Body of pancreas (tissue), 4 donors: Measurements from ENCODE around the gene MECP2.

Experiments used
- CTCF ChIP-seq, 7 experiments: fragments of 450-650 bp in 4 of 7; fragments of 200-600 bp in 3 of 7; sonication (generic) in 3 of 7; IDR thresholded peaks; one replicate each; pipeline ENCODE4 v1.5.1; 2016 to 2019; ENCODE audit warnings: antibody characterized with exemption in 7 of 7
- POLR2A ChIP-seq, 3 donors: fragments of 450-650 bp; IDR thresholded peaks; one replicate each; pipeline ENCODE4 v1.6.1; 2016; ENCODE audit warnings: antibody characterized with exemption in 3 of 3, mild to moderate bottlenecking in 2 of 3

DNA sequence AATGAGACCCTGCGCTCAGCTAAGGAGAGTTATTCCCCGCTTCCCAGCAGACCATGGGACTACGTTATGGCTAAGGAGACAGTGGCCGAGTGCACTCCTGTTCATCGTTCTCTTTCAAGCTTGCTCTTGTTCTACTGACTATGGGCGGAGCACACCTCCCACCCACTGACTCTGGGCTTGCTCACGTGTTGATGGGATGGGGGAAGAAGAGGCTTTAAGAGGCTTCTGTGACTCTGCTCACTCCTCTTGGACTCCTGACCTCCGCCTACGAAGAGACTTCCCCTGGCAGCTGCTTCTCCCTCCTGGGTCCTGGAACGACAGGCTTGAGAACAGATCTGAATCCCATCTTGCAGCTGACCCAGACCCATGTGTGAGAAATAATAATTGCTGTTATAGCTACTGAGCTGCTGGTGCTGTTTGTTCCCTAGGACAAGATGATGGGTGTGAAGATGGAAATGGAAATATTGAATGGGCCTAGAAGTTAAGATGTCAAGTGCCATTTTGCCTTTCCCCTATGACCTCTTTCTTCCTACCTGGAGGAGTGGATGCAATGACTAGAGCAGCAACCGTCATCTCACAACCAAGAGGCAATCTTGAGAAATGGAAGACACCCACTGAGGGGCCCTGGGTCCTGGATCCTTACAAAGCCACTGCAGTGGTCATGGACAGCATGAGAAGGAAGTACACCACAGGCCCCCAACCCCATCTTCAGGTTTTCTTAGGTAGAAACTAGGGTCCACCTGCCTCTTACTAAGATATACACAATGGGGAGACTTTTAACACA, 39.1 kb downstream of the MECP2 start:
- TF ChIP-seq CTCF (IDR thresholded peaks at IDR 0.05) (no peak), POLR2A (IDR thresholded peaks at IDR 0.05) (no peak)
